ENCODE results near the gene HES4.
"Not testable (repeated sequence)": the region's sequence is repeated elsewhere in the genome, so short reads cannot be mapped to it uniquely, and the experiment has no call there.

The HES4 gene

DNA sequence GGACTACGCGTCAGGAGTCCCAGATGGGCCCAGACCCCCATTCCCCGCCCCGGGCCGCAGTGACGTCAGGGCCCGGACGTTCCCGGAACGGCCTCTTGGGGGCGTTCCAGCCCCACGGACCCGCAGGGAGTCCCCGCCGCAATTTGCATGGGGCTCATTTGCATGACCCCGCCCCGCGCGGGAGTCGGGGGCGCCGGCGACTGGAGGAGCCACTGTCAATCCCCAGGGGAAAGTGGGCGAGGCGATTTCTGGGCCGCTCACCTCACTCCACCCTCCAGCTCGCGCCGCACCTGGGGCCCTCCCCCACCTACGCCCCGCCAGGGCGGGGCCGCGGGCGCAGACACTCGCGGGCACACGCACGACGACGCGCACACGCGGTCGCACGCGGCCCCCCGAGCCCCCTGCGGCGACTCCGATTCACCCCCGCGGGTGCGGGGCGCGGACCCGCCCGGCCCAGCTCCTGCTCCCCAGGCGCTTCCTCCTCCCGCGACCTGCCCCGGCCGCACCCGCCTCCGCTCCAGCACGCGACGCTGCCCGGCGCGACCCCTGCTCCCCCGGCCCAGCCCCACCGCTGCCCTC is 33.2 kb upstream of the HES4 start:
- DNase-seq: no peak

GRCh38 chr1:1032424-1032823 is 32.5 kb upstream of the HES4 start:
- no peak for DNase-seq

- no peak for DNase-seq
Observed at GRCh38 chr1:1031659-1032235, 31.9 kb upstream of the HES4 start.

GRCh38 chr1:1030867-1031658 is 31.2 kb upstream of the HES4 start:
- not testable (repeated sequence) for DNase-seq

- DNase-seq: no peak
Observed at GRCh38 chr1:1027791-1028190, 27.9 kb upstream of the HES4 start.

DNA sequence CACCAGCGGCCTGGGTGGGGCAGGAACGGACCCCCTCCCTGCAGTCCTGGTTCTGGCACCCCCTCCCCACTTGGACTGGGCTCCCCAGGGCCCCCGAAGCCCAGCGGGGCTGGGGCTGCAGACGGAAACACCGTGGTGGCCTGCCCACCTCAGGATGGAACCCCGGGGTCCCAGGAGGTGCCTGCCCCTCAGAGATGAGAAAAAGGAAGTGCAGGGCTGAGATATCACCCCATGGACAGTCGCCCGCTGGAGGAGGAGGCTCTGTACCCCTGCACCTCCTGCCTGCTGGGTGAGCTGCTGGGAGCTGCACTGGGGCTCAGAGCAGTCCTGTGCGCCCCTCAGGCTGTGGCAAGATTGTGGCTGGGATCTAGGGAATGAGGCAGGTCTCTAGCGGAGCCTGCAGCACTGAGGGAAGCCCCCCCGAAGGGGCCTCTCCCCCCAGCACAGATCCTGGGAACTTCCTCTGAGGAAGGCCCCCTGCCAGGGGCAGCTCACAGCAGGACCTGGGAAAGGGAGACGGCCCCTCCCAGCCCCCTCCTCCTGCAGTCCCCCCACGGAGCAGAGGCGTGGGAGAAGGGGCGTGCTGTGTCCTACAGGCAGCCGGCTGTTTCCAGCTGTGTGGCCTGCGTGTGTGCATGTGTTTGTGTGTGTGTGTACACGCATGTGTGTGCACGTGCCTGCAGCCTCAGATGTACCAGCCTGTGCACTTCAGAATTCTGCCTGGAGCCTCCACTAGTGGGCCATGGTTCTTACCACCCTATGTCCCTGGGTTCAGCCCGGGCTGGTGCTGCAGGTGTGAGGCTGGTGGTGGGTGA is 26.9 kb upstream of the HES4 start:
- no peak for DNase-seq

GRCh38 chr1:1025730-1026129 is 25.8 kb upstream of the HES4 start:
- DNase-seq: no peak

DNA sequence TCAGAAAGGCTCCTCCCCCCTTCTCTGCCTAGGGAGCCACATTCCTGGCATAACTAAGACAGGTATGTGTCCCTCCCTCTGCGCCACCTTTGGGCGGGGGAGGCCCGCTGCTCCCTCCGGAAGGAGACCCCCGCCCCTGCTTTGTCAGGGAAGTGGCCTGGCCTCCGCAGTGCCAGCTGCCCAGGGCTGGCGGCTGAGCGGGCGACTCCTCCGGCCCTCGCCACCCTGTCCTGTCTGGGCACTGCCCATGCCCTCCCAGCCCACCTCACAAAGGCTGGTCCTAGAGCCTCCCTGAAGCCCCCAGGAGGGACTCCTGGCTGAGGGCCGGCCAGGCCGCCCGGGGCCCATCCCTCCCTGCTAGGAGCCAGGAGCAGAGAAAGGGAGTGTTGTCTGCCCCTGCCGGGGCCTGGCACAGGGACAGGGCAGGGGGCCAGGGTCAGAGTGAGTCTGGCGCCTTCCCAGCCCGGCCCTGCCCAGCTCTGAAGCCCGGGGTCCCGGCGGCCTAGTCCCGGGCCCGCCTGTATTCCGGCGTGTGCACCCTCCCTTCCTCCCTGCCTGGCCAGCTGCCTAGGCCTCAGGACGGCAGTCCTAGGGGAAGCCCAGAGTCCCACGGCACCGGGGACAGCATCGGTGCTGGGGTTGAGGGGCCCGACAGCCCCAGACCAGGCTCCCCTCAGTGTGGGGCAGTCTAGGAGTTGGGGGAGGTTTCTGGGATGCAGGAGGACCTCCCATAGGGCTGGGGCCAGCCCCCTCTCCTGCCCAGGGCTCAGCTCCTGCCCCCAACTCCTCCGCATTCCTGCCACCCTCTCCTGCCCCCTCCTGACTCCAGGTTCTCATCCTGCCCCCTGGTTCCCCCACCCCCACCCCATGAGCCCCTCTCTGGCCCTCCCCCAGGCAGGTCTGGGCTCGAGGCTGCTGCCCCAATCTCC is 25.1 kb upstream of the HES4 start:
- no peak for DNase-seq

- no peak for DNase-seq
Observed at GRCh38 chr1:1024149-1024770, 24.4 kb upstream of the HES4 start.

DNA sequence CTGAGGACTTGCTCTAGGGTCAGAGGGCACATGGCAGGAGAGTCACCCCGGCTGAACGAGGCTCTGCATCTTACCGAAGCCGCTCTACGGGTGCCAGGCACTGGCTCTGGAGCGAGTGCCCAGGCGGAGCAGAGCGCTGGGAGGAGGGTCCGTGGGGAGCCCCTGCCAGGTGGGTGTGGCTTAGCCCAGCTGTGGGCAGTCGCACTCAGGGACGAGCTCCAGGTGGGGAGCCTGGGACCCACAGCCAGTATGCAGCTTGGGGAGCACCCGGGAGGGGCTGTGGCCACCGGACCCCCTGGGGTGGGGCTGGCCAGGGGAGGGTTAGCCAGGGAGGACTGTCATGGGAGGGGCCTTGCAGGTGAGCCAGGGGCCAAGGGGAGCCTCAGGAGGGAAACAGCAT is 23.8 kb upstream of the HES4 start:
- no peak for DNase-seq

DNA sequence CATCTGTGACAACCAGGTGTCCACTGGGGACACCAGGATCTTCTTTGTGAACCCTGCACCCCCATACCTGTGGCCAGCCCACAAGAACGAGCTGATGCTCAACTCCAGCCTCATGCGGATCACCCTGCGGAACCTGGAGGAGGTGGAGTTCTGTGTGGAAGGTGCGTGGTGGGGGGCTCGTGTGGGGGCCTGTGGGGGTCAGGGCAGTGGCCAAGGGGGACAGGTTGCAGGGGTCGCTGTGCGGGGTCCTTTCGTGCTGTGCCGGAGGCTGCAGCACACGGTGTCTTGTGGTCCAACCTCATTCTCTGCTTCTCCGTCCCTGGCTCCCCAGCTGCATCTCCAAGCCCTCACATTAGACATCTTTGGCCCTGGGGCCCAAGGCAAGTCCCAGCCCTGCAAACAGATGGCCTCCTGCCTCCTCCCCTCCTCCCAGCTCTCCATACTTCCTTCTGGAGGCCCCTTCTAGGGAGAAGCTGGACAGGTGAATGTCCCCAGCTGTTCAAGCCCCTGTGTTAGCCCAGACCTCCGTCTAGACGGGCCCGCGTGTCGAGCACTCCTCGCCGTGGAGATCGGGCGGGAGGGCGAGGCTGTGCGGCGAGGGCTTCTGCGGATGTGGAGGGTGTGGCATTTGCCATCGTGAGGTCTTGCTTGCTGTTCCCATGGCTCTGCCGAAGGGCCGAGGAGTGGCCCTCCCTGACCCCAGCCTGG is 22.6 kb upstream of the HES4 start:
- DNase-seq: no peak

DNA sequence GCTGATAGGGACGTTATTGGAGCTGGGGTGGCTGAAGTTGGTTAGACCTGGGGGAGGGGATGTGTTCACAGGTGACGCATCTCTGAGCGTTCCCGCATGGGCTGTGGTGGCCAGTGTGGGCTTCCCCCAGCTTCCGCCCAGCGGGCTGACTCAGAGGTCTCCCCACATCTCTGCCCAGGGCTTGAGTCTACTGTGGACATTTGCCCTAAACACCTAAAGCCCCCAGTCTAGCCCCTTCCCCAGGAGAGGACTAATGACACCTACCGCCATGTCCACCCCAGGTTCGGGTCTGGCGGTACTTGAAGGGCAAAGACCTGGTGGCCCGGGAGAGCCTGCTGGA is 22.0 kb upstream of the HES4 start:
- DNase-seq: no peak

- DNase-seq: no peak
Observed at GRCh38 chr1:1021010-1021919, 21.4 kb upstream of the HES4 start.

DNA sequence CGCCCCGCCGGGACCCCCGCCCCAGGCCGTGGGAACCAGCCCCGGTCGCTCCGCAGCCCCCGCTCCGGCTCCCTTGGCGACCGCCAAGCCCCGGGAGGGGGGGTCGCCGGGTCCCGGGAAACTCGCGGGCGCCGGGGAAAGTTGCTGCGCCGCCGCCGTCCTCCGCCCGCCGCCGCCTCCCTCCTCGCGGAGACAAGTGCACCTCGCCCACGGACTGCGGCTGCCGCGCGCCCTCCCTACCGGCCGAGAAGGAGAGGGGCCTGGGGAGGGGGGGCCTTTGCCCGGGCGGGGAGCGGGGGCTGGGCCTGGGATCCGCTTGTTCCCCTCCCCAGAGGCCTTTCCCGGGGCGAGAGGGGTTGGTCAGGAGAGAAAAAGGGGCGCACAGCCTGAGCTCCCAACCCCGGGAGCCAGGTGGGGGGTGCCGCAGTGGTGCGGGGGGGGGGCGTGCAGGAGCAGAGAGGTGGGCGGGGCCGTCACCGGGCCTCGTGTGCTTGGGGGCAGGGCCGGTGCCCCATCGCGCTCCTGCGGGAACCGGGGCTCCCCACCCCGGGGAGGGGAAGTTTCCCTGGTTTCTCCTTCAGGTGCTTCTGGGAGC is 20.6 kb upstream of the HES4 start:
- DNase-seq: no peak

GRCh38 chr1:1020000-1020404 is 20.1 kb upstream of the HES4 start, which contains the start of gene AGRN:
Gene AGRN, plus strand, starts transcription at chr1:1020120. Its CDS starts 53 bp downstream, at chr1:1020173.
- DNase-seq: no peak

DNA sequence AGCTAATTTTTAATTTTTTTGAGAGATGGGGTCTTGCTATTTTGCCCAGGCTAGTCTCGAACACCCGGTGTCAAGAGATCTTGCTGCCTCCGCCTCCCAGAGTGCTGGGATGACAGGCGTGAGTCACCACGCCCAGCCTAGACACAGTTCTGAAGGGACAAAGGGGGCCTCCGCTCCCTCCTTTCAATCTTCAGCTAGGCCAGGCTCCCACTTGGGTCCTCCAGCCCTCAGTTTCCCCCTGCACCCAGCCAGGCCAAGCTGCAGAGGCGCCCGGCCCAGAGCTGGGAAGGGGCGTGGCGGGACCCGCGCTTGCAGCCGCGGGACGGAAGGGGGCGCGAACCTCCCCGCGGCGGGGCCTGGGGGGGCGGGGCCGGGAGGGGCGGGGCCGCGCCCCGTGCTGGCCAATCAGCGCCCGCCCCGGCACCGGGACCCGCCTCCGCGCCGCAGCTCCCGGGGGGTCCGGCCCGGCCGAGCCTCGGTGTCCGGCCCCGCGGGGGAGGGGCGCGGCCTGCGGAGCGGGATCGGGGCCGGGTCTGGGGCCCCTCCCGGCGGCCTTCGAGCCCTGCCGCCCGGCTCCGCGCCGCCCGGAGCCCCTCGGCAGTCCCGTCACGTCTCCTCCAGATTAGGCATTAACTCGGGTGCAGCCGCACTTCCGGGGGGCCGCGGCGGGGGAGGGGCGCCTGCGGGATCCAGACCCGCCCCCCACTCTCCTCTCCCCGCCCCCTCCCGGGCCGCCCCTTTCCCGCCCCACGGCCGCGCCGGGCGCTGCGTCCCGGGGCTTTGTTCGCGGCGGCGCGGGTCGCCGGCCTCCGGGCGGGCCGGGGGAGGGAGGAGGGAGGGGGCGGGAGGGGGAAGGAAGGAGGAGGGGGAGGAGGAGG is 19.5 kb upstream of the HES4 start:
- no peak for DNase-seq

- DNase-seq: not testable (repeated sequence)
Observed at GRCh38 chr1:1018321-1018685, 18.4 kb upstream of the HES4 start.

- DNase-seq: not testable (repeated sequence)
Observed at GRCh38 chr1:1017397-1018320, 17.8 kb upstream of the HES4 start.
